T-cell (primary cell): ENCODE results near the gene TNFRSF21. TPM values are rescaled to one million over a fixed set of nuclear protein-coding genes. Genes with fewer than 3 reads are reported as not detected.

Experiments used
- ATAC-seq, 4 experiments: fragments of 200-7000 bp in 3 of 4; fragments of 150-1000 bp in 1 of 4; cut with Tn5 transposase; replicated peaks in 1 of 4; 1 replicate in 3 of 4; 2 replicates in 1 of 4; pipeline ENCODE4 v1.10.0; 2021; ENCODE audit warnings: moderate library complexity in 3 of 4, mild to moderate bottlenecking in 2 of 4, moderate number of reproducible peaks in 1 of 4
- CTCF ChIA-PET, 2 donors: fragments of 300-600 bp; sonication (Branson Sonifier 250); formaldehyde crosslinking; loops; one replicate each; lab custom pipeline; 2022; ENCODE audit warnings: antibody characterized with exemption in 2 of 2; lab: Charles Lee
- POLR2A ChIA-PET, 2 donors: fragments of 300-600 bp; sonication (Branson Sonifier 250); formaldehyde crosslinking; loops; one replicate each; lab custom pipeline; 2022; ENCODE audit warnings: antibody characterized with exemption in 2 of 2; lab: Charles Lee
- DNase-seq, 35 experiments: peaks; one replicate each; pipeline versions ENCODE4 v3.0.0 to v3.0.0-alpha.2; 2013 to 2023
- H3K27ac ChIP-seq: one replicate; pipeline ENCODE4 v1.5.1; 2013; ENCODE audit warnings: low read length
- H3K27me3 ChIP-seq, 2 experiments: replicated peaks in 1 of 2; 1 replicate in 1 of 2; 2 replicates in 1 of 2; pipeline versions ENCODE4 v1.6.1 to v1.7.0; 2013; ENCODE audit warnings: low read length in 1 of 2, mixed read lengths in 1 of 2; ENCODE audit not compliant: control insufficient read depth in 2 of 2, insufficient read depth in 2 of 2; ENCODE audit errors: extremely low read depth in 1 of 2
- H3K36me3 ChIP-seq, 2 donors: 1 replicate in 1 of 2; 2 replicates in 1 of 2; pipeline versions ENCODE4 v1.6.1 to v1.7.0; 2013; ENCODE audit warnings: low read length in 1 of 2; ENCODE audit not compliant: control insufficient read depth in 2 of 2, insufficient read depth in 1 of 2; ENCODE audit errors: extremely low read depth in 1 of 2
- H3K4me1 ChIP-seq, 2 experiments: 1 replicate in 1 of 2; 2 replicates in 1 of 2; pipeline versions ENCODE4 v1.6.1 to v1.7.0; 2013; ENCODE audit warnings: low read length in 2 of 2, mixed read lengths in 1 of 2; ENCODE audit not compliant: insufficient read depth in 2 of 2, control insufficient read depth in 1 of 2; ENCODE audit errors: extremely low read depth in 1 of 2
- H3K4me3 ChIP-seq, 2 donors: 1 replicate in 1 of 2; 2 replicates in 1 of 2; pipeline versions ENCODE4 v1.5.1 to v1.7.0; 2013; ENCODE audit warnings: mild to moderate bottlenecking in 2 of 2, low read length in 1 of 2, moderate library complexity in 1 of 2; ENCODE audit not compliant: control insufficient read depth in 1 of 2; ENCODE audit errors: extremely low read depth in 1 of 2
- H3K9me3 ChIP-seq: 2 replicates; pipeline ENCODE4 v1.7.0; 2013
- H3K27ac Mint-ChIP-seq, 2 donors: one replicate each; pipeline ENCODE4 v1.8.0; 2020 to 2021; ENCODE audit warnings: mild to moderate bottlenecking in 2 of 2, mixed read lengths in 2 of 2
- H3K27me3 Mint-ChIP-seq, 2 donors: one replicate each; pipeline ENCODE4 v1.8.0; 2021 to 2022; ENCODE audit warnings: mixed read lengths in 2 of 2
- H3K36me3 Mint-ChIP-seq: one replicate; pipeline ENCODE4 v1.8.0; 2021; ENCODE audit warnings: mixed read lengths
- H3K4me1 Mint-ChIP-seq, 3 donors: one replicate each; pipeline ENCODE4 v1.8.0; 2020 to 2022; ENCODE audit warnings: mixed read lengths in 3 of 3, mild to moderate bottlenecking in 1 of 3
- H3K4me3 Mint-ChIP-seq, 3 donors: one replicate each; pipeline ENCODE4 v1.8.0; 2020 to 2022; ENCODE audit warnings: mild to moderate bottlenecking in 3 of 3, mixed read lengths in 3 of 3, moderate library complexity in 3 of 3
- H3K9me3 Mint-ChIP-seq, 3 donors: one replicate each; pipeline ENCODE4 v1.8.0; 2020 to 2022; ENCODE audit warnings: mixed read lengths in 3 of 3
- WGBS: methylation state at CpG from one replicate; pipeline ENCODE4 v1.1.5; 2013; ENCODE audit warnings: missing lambda C conversion rate; ENCODE audit not compliant: insufficient coverage; 5-methylcytosine and 5-hydroxymethylcytosine counted together
- total RNA-seq, 35 experiments: library from RNA in 6 of 35; stranded (reverse) in 6 of 35; fragments of 120-200 nt in 1 of 35; gene quantifications; one replicate each; pipeline versions ENCODE4 v1.2.1 to v1.2.4 and lab custom pipeline; 2013 to 2026

The TNFRSF21 gene
- total RNA-seq, 5 donors from 2014 or later (not counting 1 experiment from before 2014, with no cell fraction given), result 0.09 to 0.49 (median 0.30) TPM

GRCh38 chr6:47288267-47289090 lies 21.2 kb downstream of the TNFRSF21 start:
- ChIA-PET CTCF (no interaction called here), POLR2A (no interaction called here)
- H3K27me3 ChIP-seq, result no peaks in the 10 kb centered on the region
- Mint-ChIP-seq H3K9me3 (peaks cover 0 to 4% (median 0%) of the 10 kb centered on the region in 3 donors), H3K27me3 (peaks cover 4% of the 10 kb centered on the region in 2 donors), H3K4me1 (no peaks in the 10 kb centered on the region), H3K36me3 (no peaks in the 10 kb centered on the region), H3K27ac (no peak overlapping the region), H3K4me3 (no peak overlapping the region)
- ATAC-seq (no peak), DNase-seq (no peak)
- H3K27ac ChIP-seq, result no peak overlapping the region
- no peak overlapping the region for H3K4me3 ChIP-seq
- H3K4me1 ChIP-seq, result no peaks in the 10 kb centered on the region
- WGBS, result 93% methylated on average over 2 of the region's 7 CpGs
- H3K36me3 ChIP-seq, result no peaks in the 10 kb centered on the region
- H3K9me3 ChIP-seq, result no peaks in the 10 kb centered on the region

DNA sequence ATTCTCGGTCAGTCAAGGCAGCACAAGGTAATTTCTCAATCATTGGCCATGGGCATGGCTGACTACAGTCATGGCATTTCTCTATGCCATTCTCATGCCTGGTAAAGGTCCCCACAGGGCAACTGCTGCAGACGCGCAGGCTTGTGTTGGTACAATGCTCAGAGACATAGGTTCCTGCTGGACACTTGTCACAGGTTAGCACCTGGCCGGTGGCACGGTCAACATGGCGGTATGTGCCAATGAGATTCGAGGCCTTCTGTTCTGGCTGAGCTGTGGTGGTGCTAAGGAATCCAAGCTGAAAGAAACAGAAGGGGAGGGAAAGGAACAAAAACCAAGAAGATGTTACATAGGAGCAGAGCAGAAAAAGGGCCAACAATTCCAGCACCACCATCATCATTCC lies 23.4 kb downstream of the TNFRSF21 start:
- no peak overlapping the region for H3K4me3 Mint-ChIP-seq
- no peak overlapping the region for H3K4me3 ChIP-seq
- ChIA-PET POLR2A (no interaction called here), CTCF (no interaction called here)
- no peaks in the 10 kb centered on the region for H3K27me3 ChIP-seq
- no peak overlapping the region for H3K27ac ChIP-seq
- H3K27me3 Mint-ChIP-seq, result peaks cover 4% of the 10 kb centered on the region in 2 donors
- no peaks in the 10 kb centered on the region for H3K9me3 ChIP-seq
- ATAC-seq (no peak), DNase-seq (no peak)
- no peaks in the 10 kb centered on the region for H3K36me3 ChIP-seq
- 89% methylated on average over 7 of the region's 7 CpGs for WGBS
- H3K36me3 Mint-ChIP-seq, result no peaks in the 10 kb centered on the region
- no peak overlapping the region for H3K27ac Mint-ChIP-seq
- no peaks in the 10 kb centered on the region for H3K4me1 Mint-ChIP-seq
- no peaks in the 10 kb centered on the region for H3K4me1 ChIP-seq
- peaks cover 0 to 4% (median 0%) of the 10 kb centered on the region in 3 donors for H3K9me3 Mint-ChIP-seq

DNA sequence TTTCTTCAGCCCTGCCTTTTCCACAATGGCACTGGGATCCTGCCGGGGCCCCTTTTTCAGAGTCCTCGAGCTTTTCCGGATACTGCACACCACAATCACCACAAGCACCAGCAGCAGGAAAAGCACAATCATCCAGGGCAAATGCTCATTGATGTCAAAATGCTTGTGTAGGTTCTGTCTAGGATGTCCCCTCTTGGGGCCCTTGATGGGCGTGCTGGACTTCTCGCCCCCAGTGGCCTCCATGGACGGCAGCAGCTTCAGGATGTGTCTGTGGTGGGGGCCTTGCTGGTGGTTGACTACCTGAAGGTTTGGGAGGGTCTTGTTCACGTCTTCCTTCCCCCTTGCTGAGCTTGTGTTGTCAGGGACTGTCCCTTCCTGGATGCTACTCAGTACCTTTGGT lies 25.7 kb downstream of the TNFRSF21 start:
- Histone ChIP-seq H3K4me3 (no peak overlapping the region), H3K9me3 (no peaks in the 10 kb centered on the region), H3K27me3 (no peaks in the 10 kb centered on the region), H3K36me3 (no peaks in the 10 kb centered on the region), H3K4me1 (no peaks in the 10 kb centered on the region), H3K27ac (no peak overlapping the region)
- ChIA-PET POLR2A (no interaction called here), CTCF (no interaction called here)
- Mint-ChIP-seq H3K9me3 (no peaks in the 10 kb centered on the region), H3K27ac (no peak overlapping the region), H3K27me3 (peaks cover 4% of the 10 kb centered on the region in 2 donors), H3K36me3 (no peaks in the 10 kb centered on the region), H3K4me1 (no peaks in the 10 kb centered on the region), H3K4me3 (no peak overlapping the region)
- ATAC-seq (no peak), DNase-seq (no peak)
- WGBS, result 100% methylated on average over 1 of the region's 7 CpGs

- ChIA-PET POLR2A (no interaction called here), CTCF (no interaction called here)
- no peaks in the 10 kb centered on the region for H3K4me1 ChIP-seq
- H3K36me3 Mint-ChIP-seq, result no peaks in the 10 kb centered on the region
- H3K36me3 ChIP-seq, result no peaks in the 10 kb centered on the region
- no peaks in the 10 kb centered on the region for H3K27me3 ChIP-seq
- no peaks in the 10 kb centered on the region for H3K9me3 Mint-ChIP-seq
- H3K4me3 Mint-ChIP-seq, result no peak overlapping the region
- no peak overlapping the region for H3K4me3 ChIP-seq
- H3K27ac ChIP-seq, result no peak overlapping the region
- WGBS, result 60% methylated on average over 1 of the region's 3 CpGs
- H3K27ac Mint-ChIP-seq, result no peak overlapping the region
- H3K27me3 Mint-ChIP-seq, result no peaks in the 10 kb centered on the region
- H3K9me3 ChIP-seq, result no peaks in the 10 kb centered on the region
- DNase-seq (no peak), ATAC-seq (no peak)
- H3K4me1 Mint-ChIP-seq, result no peaks in the 10 kb centered on the region
These were observed 31.2 kb downstream of the TNFRSF21 start for GRCh38 chr6:47278545-47278944.

GRCh38 chr6:47277702-47278101 lies 32.0 kb downstream of the TNFRSF21 start:
- H3K36me3 Mint-ChIP-seq, result no peaks in the 10 kb centered on the region
- ChIA-PET CTCF (no interaction called here), POLR2A (no interaction called here)
- Histone ChIP-seq H3K9me3 (no peaks in the 10 kb centered on the region), H3K27me3 (no peaks in the 10 kb centered on the region), H3K27ac (no peak overlapping the region), H3K4me1 (no peaks in the 10 kb centered on the region), H3K4me3 (no peak overlapping the region), H3K36me3 (no peaks in the 10 kb centered on the region)
- no peaks in the 10 kb centered on the region for H3K4me1 Mint-ChIP-seq
- no peaks in the 10 kb centered on the region for H3K27me3 Mint-ChIP-seq
- no peak overlapping the region for H3K27ac Mint-ChIP-seq
- no peaks in the 10 kb centered on the region for H3K9me3 Mint-ChIP-seq
- DNase-seq (no peak), ATAC-seq (no peak)
- no peak overlapping the region for H3K4me3 Mint-ChIP-seq
- 91% methylated on average over 4 of the region's 4 CpGs for whole genome bisulfite sequencing

- Histone ChIP-seq H3K9me3 (no peaks in the 10 kb centered on the region), H3K4me3 (no peak overlapping the region), H3K27ac (no peak overlapping the region), H3K36me3 (no peaks in the 10 kb centered on the region), H3K4me1 (no peaks in the 10 kb centered on the region), H3K27me3 (no peaks in the 10 kb centered on the region)
- no peak overlapping the region for H3K27ac Mint-ChIP-seq
- H3K9me3 Mint-ChIP-seq, result no peaks in the 10 kb centered on the region
- ChIA-PET POLR2A (no interaction called here), CTCF (no interaction called here)
- DNase-seq (no peak), ATAC-seq (no peak)
- no peaks in the 10 kb centered on the region for H3K36me3 Mint-ChIP-seq
- H3K4me1 Mint-ChIP-seq, result no peaks in the 10 kb centered on the region
- no peak overlapping the region for H3K4me3 Mint-ChIP-seq
- no peaks in the 10 kb centered on the region for H3K27me3 Mint-ChIP-seq
- 67% methylated on average over 1 of the region's 3 CpGs for WGBS
These were observed 33.3 kb downstream of the TNFRSF21 start for GRCh38 chr6:47276377-47276776.
